Measurements from ENCODE around the gene VWDE.
"Not testable (repeated sequence)": the region's sequence is repeated elsewhere in the genome, so short reads cannot be mapped to it uniquely, and the experiment has no call there.

Gene VWDE

DNA sequence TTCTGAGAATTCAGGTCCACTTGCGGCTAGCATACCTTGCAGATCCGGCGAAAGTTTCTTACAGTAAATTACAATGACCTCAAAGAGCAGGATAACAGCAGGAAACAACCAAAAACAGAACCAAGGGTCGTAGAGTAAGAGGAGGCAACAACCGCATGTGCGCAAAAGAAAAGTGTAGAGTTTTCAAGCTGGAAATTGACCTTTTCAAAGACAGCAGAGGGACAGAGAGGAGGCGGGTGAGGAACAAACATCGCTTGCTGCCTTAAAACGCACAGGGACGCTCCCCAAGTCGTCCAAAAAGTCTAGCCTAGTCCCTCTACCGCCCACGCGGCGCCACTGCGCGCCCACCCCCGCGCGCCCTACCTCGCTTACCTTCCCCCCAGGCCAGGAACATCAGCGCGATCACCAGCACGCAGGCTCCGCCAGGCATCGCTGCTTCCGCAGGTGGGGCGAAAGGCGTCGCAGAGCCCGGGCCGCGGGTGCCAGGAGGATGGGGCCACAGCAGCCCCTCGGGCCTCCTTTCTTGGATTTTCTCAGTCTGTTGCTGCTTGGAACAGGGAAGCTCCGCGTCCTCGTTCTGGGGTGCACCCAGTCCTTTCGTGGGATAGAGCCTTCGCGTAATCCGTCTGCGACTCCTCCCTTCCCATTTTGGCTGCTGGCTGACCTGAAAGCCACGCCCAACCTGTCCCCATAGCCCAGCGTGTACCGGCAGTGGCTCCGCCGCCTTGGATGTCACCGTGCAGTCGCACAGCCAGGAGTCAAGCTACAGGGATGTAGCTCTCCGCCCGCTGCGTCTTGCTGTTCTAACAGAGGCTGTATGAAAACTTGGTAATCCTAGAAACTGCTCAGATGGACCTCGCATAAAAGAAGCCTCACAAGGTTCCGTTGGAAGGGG, at the start of gene VWDE:
Gene VWDE, minus strand, starts transcription at position 579 of the 895 bp plus-strand sequence. Its CDS starts 149 bp downstream, at position 430.
- DNase-seq (ENCODE audit: low read depth) = peak; percentile 36

DNA sequence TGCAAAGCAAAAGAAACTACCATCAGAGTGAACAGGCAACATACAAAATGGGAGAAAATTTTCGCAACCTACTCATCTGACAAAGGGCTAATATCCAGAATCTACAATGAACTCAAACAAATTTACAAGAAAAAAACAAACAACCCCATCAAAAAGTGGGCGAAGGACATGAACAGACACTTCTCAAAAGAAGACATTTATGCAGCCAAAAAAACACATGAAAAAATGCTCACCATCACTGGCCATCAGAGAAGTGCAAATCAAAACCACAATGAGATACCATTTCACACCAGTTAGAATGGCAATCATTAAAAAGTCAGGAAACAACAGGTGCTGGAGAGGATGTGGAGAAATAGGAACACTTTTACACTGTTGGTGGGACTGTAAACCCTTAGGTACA, 49.5 kb upstream of the VWDE start:
- not testable (repeated sequence) for DNase-seq (ENCODE audit: low read depth)

DNA sequence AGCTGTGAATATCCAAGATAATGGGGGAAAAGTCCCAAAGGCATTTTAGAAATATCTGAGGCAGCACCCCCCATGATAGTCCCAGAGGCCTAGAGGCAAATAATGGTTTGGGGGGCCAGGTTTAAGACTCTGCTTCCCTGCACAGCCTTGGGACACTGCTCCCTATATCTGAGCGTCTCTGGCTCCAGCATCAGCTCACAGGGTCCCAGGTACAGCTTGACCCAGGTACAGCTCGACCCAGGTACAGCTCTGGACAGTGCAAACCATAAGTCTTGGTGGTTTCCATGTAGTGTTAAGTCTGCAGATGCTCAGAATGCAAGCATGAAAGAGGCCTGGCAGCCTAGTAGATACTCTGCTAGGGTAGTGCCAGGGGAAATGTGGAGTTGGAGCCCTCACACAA, 47.0 kb upstream of the VWDE start:
- no peak for DNase-seq (ENCODE audit: low read depth)

DNA sequence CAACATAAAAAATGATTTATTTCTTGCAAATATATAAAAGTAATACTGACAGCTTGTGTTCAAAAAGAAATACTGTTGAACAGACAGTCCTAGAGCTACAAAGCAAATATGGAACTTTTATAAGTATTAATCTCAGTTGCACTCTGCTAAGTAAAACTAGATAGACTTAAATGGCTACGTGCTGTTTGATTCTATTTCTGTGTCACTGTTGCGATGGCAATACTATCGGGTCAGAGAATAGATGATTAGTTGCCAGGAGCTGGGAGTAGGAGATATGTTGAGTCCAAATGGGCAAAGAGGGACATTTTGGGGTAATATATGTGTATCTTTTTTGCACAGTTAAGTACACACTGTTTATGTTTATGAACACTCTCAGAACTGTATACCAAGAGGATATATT, 41.1 kb upstream of the VWDE start:
- no peak for DNase-seq (ENCODE audit: low read depth)

DNA sequence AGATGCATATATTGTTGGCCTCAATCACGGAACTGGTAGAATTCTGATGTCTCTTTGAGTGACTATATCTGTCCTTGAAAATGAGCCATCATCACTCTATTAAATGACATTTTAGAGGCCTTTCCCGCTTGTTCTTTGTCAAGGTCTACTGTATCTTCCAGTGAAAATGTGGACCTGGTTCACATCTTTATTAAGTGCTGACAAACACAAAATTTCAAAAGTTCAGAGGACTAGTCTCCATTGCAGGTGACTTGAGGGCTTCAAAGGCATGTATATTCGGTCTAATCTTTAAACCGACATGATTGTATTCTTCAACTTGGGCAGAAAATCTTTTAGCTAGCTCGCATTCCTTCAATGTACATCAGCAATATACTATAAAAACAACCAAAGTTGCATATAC, 36.6 kb upstream of the VWDE start:
- no peak for DNase-seq (ENCODE audit: low read depth)

DNA sequence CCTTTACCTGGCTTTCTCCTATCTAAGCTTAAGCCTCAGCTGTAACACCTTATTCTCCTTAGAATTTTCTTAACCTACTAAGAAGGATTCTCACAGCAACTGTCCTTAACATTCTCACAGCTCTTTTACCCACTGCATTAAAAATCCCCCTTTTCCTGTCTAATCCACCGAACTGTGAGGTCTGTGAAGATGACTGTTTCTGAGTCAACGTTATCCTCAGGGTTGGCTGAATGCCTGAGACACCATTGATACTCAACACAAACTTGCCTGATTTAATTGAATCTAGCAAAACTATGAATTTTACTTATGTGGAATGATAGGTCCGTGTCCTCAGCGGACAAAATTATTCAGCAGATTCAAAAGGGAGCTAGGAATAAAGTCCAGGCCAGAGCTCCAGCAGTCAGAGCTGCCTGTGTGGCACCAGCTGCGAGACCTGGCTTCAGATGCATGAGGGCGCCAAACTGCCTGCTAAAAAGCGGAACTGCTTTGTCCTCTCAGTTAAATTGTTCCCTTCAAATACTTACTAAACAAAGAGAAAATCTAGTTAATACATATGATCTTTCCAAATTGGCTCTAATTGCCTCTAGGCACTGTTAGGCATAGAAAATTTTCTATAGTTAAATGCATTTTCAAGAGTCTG, 33.4 kb upstream of the VWDE start:
- peak; percentile 82 for DNase-seq (ENCODE audit: low read depth)

DNA sequence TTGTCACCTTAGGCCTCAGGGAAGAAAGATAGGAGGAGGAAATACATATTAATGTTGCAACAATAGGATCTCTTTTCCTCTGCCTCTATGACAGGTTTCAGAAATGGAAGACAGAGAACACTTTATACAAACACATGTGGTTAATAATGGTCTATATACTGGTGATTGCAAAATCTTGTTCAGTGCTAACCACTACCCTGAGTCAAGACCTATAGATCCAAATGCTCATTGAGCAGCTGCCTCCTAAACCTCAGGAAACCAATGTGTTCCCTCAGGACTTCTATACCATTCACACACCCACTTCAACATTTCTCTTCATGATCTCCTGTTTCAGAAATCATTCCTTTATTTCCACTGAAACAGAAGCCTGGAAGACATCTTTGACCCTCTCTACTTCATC, 32.5 kb upstream of the VWDE start:
- peak; percentile 25 for DNase-seq (ENCODE audit: low read depth)

DNA sequence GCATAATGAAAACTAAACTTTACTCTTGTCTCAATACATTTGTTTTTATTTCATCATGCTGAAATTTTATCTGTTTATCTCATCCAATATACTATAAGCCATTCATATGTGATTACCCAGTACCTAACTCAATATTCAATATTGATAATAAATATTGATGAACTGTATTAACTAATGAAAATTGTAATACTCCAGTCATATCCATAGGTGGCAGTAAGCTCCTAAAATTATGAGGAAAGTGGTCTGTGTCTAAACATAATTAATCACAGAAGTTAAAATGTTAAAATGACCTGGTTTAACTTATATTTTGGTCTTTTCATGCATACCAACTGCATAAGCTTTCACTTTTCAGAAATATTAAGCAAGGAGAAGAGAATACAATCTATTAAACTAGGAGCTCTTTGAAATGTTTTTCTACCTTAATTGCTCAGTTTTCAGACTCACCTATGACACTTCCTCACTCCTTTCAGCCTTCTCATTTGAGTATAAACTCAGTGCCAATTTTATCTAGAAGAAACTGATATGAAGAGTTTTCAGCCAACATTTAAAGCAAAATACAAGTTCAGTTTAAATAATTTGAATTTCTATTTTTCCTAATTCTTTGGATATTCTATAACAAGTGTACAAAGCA, 30.5 kb upstream of the VWDE start:
- DNase-seq (ENCODE audit: low read depth) = no peak

DNA sequence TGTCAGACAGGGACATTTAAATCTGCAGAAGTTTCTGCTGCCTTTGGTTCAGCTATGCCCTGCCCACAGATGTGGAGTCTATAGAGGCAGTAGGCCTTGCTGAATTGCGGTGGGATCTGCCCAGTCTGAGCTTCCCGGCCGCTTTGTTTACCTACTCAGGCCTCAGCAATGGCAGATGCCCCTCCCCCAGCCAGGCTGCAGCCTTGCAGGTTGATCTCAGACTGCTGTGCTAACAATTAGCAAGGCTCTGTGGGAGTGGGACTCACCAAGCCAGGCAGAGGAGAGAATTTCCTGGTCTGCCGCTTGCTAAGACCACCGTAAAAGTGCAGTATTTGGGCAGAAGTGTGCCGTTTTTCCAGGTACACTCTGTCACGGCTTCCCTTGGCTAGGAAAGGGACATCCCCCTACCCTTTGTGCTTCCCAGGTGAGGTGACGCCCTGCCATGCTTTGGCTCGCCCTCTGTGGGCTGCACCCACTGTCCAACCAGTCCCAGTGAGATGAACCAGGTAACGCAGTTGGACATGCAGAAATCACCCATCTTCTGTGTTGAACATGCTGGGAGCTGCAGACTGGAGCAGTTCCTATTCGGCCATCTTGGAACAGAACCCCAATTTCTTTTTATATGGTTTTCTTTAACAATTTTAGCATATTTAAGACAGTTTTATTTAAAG, 28.4 kb upstream of the VWDE start:
- peak; percentile 59 for DNase-seq (ENCODE audit: low read depth)

DNA sequence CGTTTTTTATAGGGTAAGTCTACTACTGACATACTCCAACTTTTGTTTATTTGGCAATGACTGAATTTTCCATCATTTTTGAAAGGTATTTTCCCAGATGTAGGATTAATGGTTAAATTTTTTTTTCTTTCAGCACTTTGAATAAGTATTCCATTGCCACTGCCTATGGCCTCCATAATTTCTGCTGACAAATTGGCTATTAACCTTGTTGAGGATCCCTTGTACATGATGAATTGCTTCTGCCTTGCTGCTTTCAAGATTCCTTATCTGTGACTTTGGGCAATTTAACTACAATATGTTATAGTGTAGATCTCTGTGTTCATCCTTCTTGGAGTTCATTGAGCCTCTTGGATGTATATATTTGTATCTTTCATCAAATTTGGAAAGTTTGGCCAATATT, 21.6 kb upstream of the VWDE start:
- DNase-seq (ENCODE audit: low read depth) = no peak

DNA sequence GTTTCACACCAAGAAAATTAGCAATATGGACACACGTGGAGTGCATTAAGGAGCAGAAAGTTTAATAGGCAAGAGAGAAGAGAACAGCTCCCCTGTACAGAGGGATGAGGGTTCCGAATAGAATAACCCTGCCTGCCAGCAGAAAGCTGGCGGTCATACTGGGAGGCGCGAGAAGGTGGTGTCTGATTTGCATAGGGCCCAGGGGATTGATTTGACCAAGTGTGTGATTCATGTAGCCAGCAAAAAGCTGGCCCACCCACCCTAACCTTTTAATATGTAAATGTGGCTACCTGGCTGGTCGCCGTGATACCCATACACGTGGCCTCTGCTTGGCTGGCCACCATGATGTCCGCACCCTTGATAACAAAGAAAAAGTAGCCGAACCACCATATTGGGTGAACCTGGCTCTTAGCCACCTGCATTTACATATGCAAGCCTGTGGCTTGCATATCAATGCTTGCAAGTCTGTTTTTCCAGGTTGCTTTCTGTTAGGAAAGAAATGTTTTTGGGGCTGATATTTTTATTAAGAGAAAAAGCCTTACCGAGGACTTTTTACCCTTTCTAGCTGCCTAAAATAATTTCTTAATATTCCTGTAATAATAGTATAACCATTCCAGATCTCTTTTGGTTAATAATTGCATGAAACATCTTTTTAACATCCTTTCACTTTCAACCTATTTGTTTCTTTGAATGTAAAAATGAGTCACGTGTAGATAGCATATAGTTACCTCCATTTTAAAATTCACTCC, 20.5 kb upstream of the VWDE start:
- DNase-seq (ENCODE audit: low read depth) = no peak

DNA sequence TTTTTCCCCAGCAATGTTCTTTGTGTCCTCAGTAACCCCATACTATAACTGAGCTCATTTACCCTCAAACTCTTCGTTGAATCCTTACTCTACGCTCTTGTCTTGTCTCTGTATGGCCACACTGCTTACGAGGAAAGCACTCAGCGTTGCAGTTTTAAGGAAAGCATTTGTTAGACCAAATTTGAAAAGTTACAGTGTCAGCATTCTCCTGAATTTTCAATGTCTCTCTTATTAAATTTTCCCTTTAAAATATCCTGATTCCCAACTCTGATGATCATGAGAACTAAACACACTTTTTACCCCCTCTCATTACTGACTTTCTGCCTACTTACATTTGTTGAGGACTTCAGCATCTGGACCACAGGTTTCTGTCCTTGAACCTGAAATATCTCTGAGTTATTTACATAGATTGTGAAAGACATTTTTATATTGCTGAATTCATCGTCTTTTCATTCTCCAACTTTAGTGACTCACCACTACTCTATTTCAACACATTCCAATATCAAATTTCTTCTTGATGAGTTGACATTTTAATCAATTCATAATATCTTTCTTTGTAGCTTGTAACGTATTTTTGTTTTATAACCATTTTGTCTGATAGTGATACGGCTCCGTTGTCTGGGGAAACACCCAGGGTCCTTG, 19.8 kb upstream of the VWDE start:
- DNase-seq (ENCODE audit: low read depth) = peak; percentile 88

DNA sequence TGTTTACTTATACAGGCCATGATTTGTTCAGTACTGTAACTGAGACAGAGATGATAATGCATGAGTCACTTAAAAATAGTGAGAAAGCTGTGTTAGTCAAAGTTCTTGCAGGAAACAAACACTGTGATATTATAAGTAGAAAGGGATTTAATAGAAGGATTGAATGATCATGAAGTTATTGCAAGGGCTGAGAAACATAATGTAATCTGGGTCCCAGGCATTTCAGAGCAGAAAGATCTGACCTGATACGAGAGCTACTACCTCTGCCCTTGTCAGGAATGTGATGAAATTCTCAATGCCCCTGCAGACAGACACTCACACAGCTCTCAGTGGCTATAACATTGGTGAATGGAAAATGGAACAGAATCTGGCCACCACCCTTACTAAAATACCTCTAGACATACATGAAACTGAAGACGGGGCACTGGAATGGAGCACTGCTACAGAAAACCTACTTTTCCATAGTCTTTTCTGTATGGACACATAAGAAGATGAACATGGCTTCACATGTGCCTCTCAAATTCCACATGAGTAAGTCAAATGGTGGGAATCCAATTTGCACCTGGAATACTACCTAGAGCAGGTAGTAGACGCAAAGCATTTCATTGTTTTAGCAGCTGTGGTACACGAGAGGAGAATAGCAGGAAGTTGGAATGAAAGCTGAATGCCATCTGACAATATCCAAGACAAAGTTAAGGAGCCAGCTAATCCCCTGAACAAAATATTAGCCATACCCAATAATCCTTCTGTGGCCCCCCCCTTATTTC, 19.1 kb upstream of the VWDE start:
- peak; percentile 72 for DNase-seq (ENCODE audit: low read depth)

DNA sequence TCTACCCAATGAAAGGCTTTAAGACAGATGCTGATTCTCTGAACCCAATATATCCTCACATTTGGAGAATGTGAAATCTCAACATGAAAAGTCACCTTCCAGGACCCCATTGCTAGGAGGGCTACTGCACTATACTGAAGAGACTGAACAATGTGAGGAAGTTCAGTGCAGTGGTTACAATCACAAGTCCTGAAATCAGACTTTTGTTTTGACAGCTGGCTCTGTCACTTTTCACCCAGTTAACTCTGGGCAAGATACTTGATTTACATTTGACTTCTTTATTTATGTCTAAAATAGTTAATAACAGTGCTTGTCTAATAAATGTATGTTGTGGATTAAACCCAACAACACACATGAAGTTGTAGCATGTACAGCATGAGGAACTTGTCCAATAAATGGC, 14.8 kb upstream of the VWDE start:
- no peak for DNase-seq (ENCODE audit: low read depth)

DNA sequence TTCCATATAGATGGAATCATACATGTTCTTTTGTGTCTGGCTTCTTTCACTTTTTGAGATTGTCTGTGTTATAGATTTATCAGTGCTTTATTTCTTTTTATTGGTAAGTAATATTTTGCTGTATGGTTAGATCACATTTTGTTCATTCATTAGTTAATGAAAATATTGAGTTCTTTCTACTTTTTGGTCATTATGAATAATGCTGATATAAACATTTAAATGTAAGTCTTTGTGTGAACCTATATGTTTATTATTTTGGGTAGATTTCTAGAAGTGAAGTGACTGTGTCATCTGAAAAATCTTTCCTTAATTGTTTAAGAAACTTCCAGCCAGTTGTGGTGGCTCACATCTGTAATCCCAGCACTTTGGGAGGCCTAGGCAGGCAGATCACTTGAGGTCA, 11.4 kb upstream of the VWDE start:
- DNase-seq (ENCODE audit: low read depth) = no peak

DNA sequence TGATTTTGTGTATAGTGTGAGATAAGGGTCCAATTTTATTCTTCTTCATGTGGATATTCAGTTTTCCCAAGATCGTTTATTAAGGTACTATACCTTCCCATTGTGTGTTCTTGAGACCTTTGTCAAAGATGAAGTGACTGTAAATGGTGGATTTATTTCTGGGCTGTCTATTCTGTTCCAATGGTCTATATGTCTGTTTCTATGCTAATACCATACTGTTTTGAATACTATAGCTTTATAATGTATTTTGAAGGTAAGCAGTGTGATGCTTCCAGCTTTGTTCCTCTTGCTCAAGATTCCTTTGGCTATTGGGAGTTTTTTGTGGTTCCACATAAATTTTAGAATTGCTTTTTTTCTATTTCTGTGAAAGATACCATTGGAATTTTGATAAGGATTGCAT, 8.7 kb upstream of the VWDE start:
- no peak for DNase-seq (ENCODE audit: low read depth)

DNA sequence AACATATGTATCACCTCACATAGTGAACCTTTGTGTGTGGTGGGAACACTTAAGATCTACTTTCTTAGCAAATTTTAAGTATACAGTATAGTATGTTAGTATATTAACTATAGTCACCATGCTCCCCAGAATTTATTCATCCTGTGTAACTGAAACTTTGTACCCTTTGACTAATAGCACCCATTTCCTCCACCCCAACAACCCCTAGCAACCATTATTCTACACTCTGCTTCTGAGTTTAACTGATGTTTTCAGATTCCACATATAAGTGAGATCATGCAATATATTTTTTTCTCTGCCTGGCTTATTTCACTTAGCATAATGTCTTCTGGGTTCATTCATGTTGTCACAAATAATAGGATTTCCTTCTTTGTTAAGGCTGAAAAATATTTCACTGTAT, 6.9 kb upstream of the VWDE start:
- DNase-seq (ENCODE audit: low read depth) = no peak

DNA sequence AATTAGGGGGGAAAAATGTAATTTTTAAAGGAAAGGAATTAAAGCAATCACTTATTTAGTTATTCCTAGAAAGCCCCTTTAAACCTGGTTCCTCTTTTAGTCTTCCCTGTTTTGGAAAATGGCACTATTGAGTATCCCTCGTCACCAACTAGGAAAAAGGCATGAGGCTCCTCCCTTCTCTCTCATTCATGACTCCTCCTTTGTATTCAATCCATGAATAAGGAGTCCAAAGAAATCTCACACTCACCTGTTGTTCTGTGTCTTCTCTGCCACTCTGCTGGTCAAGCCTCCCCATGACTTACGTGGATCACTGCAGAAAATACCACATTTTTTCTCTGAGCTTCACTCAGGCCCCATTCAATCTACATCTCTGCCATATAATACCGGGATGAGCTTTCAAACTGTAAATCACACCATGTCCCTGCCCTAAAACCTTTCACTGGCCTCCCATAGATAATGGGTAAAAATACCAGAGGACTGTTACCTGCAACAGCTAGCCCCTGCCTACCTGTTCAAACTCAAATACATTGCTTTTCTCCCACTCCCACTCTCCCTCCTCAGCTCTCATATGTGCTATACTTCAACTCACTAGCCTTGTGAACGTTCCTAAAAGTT, 5.5 kb upstream of the VWDE start:
- no peak for DNase-seq (ENCODE audit: low read depth)

DNA sequence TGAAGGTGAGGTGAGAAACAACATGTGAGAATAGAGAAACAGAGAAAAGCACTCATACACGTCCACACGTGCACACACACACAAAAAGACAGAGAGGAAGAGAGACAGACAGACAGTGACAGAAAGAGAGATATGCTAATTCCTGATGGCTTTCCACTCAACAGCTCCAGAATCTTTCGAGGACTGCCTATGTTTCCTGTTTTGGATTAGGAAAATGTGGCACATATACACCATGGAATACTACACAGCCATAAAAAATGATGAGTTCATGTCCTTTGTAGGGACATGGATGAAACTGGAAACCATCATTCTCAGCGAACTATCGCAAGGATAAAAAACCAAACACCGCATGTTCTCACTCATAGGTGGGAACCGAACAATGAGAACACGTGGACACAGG, 4.0 kb upstream of the VWDE start:
- DNase-seq (ENCODE audit: low read depth) = not testable (repeated sequence)

DNA sequence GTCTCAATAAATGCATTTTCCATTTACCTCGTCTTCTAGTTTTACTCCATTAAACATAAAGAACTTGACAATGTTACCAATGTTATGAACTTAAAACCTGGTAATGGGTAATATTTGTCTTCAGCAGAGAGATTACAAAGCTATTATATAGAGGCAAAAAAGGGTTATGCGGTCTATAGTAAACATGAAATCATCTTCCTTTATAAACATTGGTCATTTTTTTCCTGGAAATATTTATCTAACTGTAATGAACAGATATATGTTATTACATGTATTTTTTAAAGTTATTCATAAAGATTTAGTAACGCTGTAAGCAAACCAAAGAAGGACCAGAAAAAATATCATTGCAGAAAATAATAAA, 1.3 kb downstream of the VWDE start:
- no peak for DNase-seq (ENCODE audit: low read depth)

Data from iris pigment epithelial cell (primary cell).